Measurements from ENCODE around the gene RAB7A.
A peak's percentile ranks its signal among the peaks of the same experiment; 100 is the strongest.

RAB7A gene

DNA sequence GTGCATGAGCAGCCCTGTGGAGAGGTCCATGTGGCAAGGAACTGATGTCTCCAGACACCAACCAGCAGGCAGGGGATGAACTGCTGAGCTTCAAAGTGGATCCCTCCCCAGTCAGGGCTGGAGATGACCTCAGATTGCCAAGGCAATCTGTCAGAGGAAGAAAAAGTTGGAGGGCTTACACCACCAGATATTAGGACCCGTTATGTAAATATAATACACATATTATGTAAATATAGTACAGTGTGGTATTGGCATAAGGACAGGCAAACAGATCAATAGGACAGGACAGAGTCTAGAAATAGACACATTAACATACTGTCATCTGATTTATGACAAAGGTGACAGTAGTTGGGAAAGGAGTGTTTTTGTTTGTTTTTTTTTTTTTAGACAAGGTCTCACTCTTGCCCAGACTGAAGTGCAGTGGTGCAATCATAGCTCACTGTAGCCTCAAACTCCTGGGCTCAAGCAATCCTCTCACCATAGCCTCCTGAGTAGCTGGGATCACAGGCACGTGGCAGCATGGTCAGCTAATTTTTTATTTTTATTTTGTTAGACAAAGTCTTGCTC lies 18.0 kb upstream of the RAB7A start:
- DNase-seq: no peak
- Histone ChIP-seq H3K56ac (ENCODE audit: low read length) (no peak overlapping the region), H3K23ac (ENCODE audit: low read length) (no peak overlapping the region), H3K79me2 (ENCODE audit: control insufficient read depth, insufficient read depth, low read length) (no peaks in the 10 kb centered on the region), H3K4me2 (ENCODE audit: low read length) (no peak overlapping the region), H3K4me3 (ENCODE audit: low read length) (no peak overlapping the region), H2BK15ac (replicated peaks; ENCODE audit: low read depth) (no peak overlapping the region), H2BK120ac (ENCODE audit: low read depth, low read length) (no peak overlapping the region), H4K8ac (ENCODE audit: low read depth, low read length) (no peak overlapping the region), H2BK5ac (ENCODE audit: low read length) (no peak overlapping the region), H3K9ac (ENCODE audit: low read length) (no peak overlapping the region), H3K18ac (ENCODE audit: low read length) (no peak overlapping the region), H2AK5ac (ENCODE audit: low read length) (no peak overlapping the region), H4K5ac (ENCODE audit: low read length) (no peak overlapping the region), H3K27me3 (ENCODE audit: insufficient read depth, low read length, poor library complexity) (no peaks in the 10 kb centered on the region), H3K27ac (ENCODE audit: low read depth, low read length) (no peak overlapping the region), H3K36me3 (ENCODE audit: control insufficient read depth, insufficient read depth, low read length) (no peaks in the 10 kb centered on the region), H3K4me1 (ENCODE audit: control insufficient read depth, low read depth, low read length) (peaks cover 3% of the 10 kb centered on the region), H3K79me1 (ENCODE audit: low read length) (no peaks in the 10 kb centered on the region), H3K4ac (ENCODE audit: low read depth, low read length) (no peak overlapping the region)
- no CpG with 5 or more reads among the region's 2 CpGs for WGBS (ENCODE audit: extremely low coverage, insufficient coverage, low lambda C conversion rate)

DNA sequence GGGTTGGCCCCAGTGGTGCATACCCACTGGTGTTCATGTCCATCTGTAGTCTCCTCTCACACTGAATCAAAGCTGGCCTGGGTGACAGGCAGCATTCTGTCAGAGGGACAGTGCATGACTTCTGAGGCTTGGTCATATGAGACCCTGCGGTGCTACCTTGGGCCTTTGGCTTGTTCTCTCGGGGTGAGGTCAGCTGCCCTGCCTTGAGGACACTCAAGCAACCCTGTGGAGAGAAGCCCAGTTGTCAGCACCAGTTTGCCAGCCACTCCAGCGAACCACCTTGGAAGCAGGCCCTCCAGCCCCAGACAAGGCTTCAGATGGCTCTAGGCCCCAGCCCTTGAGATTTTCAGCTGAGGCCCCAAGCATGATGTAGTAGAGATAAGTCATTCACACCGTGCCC lies 16.9 kb upstream of the RAB7A start:
- no peak overlapping the region for H3K18ac ChIP-seq (ENCODE audit: low read length)
- no peak overlapping the region for H3K4me2 ChIP-seq (ENCODE audit: low read length)
- no peak overlapping the region for H2BK120ac ChIP-seq (ENCODE audit: low read depth, low read length)
- no peak overlapping the region for H4K8ac ChIP-seq (ENCODE audit: low read depth, low read length)
- no peaks in the 10 kb centered on the region for H3K79me2 ChIP-seq (ENCODE audit: control insufficient read depth, insufficient read depth, low read length)
- no peak overlapping the region for H2AK5ac ChIP-seq (ENCODE audit: low read length)
- no CpG with 5 or more reads among the region's 4 CpGs for WGBS (ENCODE audit: extremely low coverage, insufficient coverage, low lambda C conversion rate)
- no peak overlapping the region for H4K5ac ChIP-seq (ENCODE audit: low read length)
- no peak overlapping the region for H2BK15ac ChIP-seq (replicated peaks; ENCODE audit: low read depth)
- no peaks in the 10 kb centered on the region for H3K27me3 ChIP-seq (ENCODE audit: insufficient read depth, low read length, poor library complexity)
- peaks cover 3% of the 10 kb centered on the region for H3K4me1 ChIP-seq (ENCODE audit: control insufficient read depth, low read depth, low read length)
- H2BK5ac ChIP-seq (ENCODE audit: low read length): no peak overlapping the region
- H3K27ac ChIP-seq (ENCODE audit: low read depth, low read length): no peak overlapping the region
- no peak overlapping the region for H3K23ac ChIP-seq (ENCODE audit: low read length)
- H3K9ac ChIP-seq (ENCODE audit: low read length): no peak overlapping the region
- H3K56ac ChIP-seq (ENCODE audit: low read length): peak overlapping the region; percentile 9
- no peaks in the 10 kb centered on the region for H3K79me1 ChIP-seq (ENCODE audit: low read length)
- no peaks in the 10 kb centered on the region for H3K36me3 ChIP-seq (ENCODE audit: control insufficient read depth, insufficient read depth, low read length)
- no peak overlapping the region for H3K4ac ChIP-seq (ENCODE audit: low read depth, low read length)
- no peak overlapping the region for H3K4me3 ChIP-seq (ENCODE audit: low read length)
- no peak for DNase-seq

DNA sequence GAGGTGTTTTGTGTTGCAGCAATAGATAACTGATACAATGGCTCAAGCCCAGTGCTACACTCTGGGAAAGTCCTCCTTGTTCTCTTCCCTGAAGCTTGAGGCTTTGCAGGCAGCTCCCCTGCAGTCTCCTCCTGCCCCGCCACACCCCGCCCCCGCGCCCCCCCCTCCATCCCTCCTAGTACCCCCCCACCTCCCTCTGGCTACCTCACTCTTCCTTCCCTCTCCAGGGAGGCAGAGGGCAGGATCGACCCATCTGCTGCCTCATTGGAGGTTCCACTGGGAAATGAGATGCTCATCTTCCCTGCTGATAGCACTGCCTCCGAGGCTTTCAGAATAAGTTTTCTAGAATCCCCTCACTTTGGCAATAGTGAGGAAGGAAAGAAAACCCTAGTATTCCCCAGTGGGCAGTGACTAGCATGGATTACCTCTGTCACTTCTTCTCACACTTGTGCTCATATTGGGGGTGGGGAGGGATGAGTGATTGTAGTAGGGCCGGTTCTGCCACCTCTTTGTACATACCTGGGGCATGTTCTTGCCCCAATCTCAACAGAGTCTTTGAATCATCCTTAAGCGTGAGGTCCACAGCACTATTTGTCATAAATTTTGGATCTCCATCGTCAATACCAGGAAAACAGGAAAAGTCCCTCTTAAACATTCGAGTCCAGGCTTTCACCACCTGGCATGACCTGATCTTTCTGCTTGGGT lies 16.3 kb upstream of the RAB7A start:
- Histone ChIP-seq H4K5ac (ENCODE audit: low read length) (no peak overlapping the region), H3K56ac (ENCODE audit: low read length) (no peak overlapping the region), H3K36me3 (ENCODE audit: control insufficient read depth, insufficient read depth, low read length) (no peaks in the 10 kb centered on the region), H3K4me2 (ENCODE audit: low read length) (no peak overlapping the region), H3K23ac (ENCODE audit: low read length) (no peak overlapping the region), H4K8ac (ENCODE audit: low read depth, low read length) (no peak overlapping the region), H3K4me1 (ENCODE audit: control insufficient read depth, low read depth, low read length) (peaks cover 3% of the 10 kb centered on the region), H3K79me1 (ENCODE audit: low read length) (no peaks in the 10 kb centered on the region), H3K4me3 (ENCODE audit: low read length) (no peak overlapping the region), H3K18ac (ENCODE audit: low read length) (no peak overlapping the region), H3K27ac (ENCODE audit: low read depth, low read length) (no peak overlapping the region), H2AK5ac (ENCODE audit: low read length) (no peak overlapping the region), H2BK120ac (ENCODE audit: low read depth, low read length) (no peak overlapping the region), H2BK5ac (ENCODE audit: low read length) (no peak overlapping the region), H2BK15ac (replicated peaks; ENCODE audit: low read depth) (no peak overlapping the region), H3K4ac (ENCODE audit: low read depth, low read length) (no peak overlapping the region), H3K27me3 (ENCODE audit: insufficient read depth, low read length, poor library complexity) (no peaks in the 10 kb centered on the region), H3K9ac (ENCODE audit: low read length) (no peak overlapping the region), H3K79me2 (ENCODE audit: control insufficient read depth, insufficient read depth, low read length) (no peaks in the 10 kb centered on the region)
- DNase-seq: peak; percentile 39
- WGBS (ENCODE audit: extremely low coverage, insufficient coverage, low lambda C conversion rate): no CpG with 5 or more reads among the region's 10 CpGs

DNA sequence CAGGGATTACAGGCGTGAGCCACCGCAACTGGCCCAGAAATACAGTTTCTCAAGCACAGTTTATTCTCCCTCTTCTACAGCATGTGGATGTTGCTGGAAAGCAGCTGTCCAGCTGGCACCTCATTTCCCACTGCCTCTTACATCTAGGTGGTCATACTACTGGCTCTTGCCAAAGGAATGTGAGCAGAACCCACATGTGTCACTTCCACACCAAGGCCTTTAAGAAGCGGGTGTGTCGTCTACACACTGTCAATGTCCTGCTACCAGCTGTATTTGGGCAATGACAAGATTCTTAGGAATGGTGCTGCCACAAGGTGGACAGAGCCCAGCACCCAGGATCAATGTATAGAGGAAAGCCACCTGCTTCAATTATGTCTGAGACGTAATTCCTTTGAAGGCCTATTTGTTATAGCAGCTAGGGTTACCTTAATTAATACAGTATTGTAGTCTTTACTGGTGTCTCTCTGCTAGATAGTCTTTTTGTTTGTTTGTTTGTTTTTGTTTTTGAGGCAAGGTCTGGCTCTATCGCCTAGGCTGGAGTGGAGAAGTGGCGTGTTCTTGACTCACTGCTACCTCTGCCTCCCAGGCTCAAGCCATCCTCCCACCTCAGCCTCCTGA lies 15.1 kb upstream of the RAB7A start:
- Histone ChIP-seq H3K56ac (ENCODE audit: low read length) (no peak overlapping the region), H2BK15ac (replicated peaks; ENCODE audit: low read depth) (no peak overlapping the region), H3K36me3 (ENCODE audit: control insufficient read depth, insufficient read depth, low read length) (no peaks in the 10 kb centered on the region), H4K5ac (ENCODE audit: low read length) (no peak overlapping the region), H3K4me2 (ENCODE audit: low read length) (no peak overlapping the region), H3K27me3 (ENCODE audit: insufficient read depth, low read length, poor library complexity) (no peaks in the 10 kb centered on the region), H3K79me1 (ENCODE audit: low read length) (no peaks in the 10 kb centered on the region), H3K9ac (ENCODE audit: low read length) (no peak overlapping the region), H3K79me2 (ENCODE audit: control insufficient read depth, insufficient read depth, low read length) (no peaks in the 10 kb centered on the region), H3K27ac (ENCODE audit: low read depth, low read length) (no peak overlapping the region), H2AK5ac (ENCODE audit: low read length) (no peak overlapping the region), H2BK120ac (ENCODE audit: low read depth, low read length) (no peak overlapping the region), H2BK5ac (ENCODE audit: low read length) (no peak overlapping the region), H4K8ac (ENCODE audit: low read depth, low read length) (no peak overlapping the region), H3K4me3 (ENCODE audit: low read length) (no peak overlapping the region), H3K23ac (ENCODE audit: low read length) (no peak overlapping the region), H3K4ac (ENCODE audit: low read depth, low read length) (no peak overlapping the region), H3K18ac (ENCODE audit: low read length) (no peak overlapping the region), H3K4me1 (ENCODE audit: control insufficient read depth, low read depth, low read length) (peaks cover 3% of the 10 kb centered on the region)
- WGBS (ENCODE audit: extremely low coverage, insufficient coverage, low lambda C conversion rate): no CpG with 5 or more reads among the region's 7 CpGs
- DNase-seq: no peak

DNA sequence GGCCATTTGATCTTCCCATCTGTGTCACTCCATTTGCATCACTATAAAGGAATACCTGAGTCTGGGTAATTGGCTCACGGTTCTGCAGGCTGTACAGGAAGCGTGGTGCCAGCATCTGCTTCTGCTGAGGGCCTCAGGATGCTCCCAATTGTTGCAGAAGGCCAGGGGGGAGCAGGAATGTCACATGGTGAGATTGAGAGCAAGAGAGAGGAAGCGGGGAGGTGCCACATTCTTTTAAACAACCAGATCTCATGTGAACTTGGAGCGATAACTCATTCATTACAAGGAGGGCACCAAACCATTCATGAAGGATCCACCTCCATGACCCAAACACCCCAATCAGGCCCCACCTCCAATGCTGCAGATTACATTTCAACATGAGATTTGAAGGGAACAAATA lies 13.1 kb upstream of the RAB7A start:
- Histone ChIP-seq H3K9ac (ENCODE audit: low read length) (no peak overlapping the region), H3K36me3 (ENCODE audit: control insufficient read depth, insufficient read depth, low read length) (no peaks in the 10 kb centered on the region), H3K4me2 (ENCODE audit: low read length) (no peak overlapping the region), H3K56ac (ENCODE audit: low read length) (no peak overlapping the region), H2BK120ac (ENCODE audit: low read depth, low read length) (no peak overlapping the region), H3K79me2 (ENCODE audit: control insufficient read depth, insufficient read depth, low read length) (no peaks in the 10 kb centered on the region), H3K4me3 (ENCODE audit: low read length) (no peak overlapping the region), H3K27ac (ENCODE audit: low read depth, low read length) (no peak overlapping the region), H3K4me1 (ENCODE audit: control insufficient read depth, low read depth, low read length) (peaks cover 2% of the 10 kb centered on the region), H3K4ac (ENCODE audit: low read depth, low read length) (no peak overlapping the region), H4K5ac (ENCODE audit: low read length) (no peak overlapping the region), H3K23ac (ENCODE audit: low read length) (no peak overlapping the region), H3K18ac (ENCODE audit: low read length) (no peak overlapping the region), H2BK5ac (ENCODE audit: low read length) (no peak overlapping the region), H2BK15ac (replicated peaks; ENCODE audit: low read depth) (no peak overlapping the region), H3K79me1 (ENCODE audit: low read length) (no peaks in the 10 kb centered on the region), H3K27me3 (ENCODE audit: insufficient read depth, low read length, poor library complexity) (no peaks in the 10 kb centered on the region), H4K8ac (ENCODE audit: low read depth, low read length) (no peak overlapping the region), H2AK5ac (ENCODE audit: low read length) (no peak overlapping the region)
- no CpG with 5 or more reads among the region's 4 CpGs for WGBS (ENCODE audit: extremely low coverage, insufficient coverage, low lambda C conversion rate)
- DNase-seq: peak; percentile 65
